HT-29 (cell line): Measurements from ENCODE around the gene B3GAT2. TPM values are rescaled to one million over a fixed set of nuclear protein-coding genes. Genes with fewer than 3 reads are reported as not detected.

Source experiments
- DNase-seq: peaks from one replicate; pipeline ENCODE4 v3.0.0-alpha.2; 2015; ENCODE audit warnings: low spot score
- total RNA-seq: library from RNA; depleted of rRNA; stranded (reverse); fragments of >200 nt; shearing (Covaris generic); gene quantifications from 2 replicates; pipeline ENCODE4 v1.2.3, GENCODE V29; 2014

The B3GAT2 gene
- total RNA-seq, 1 experiment from 2014 or later, result not detected

GRCh38 chr6:70843328-70843918 lies 113.4 kb downstream of the B3GAT2 start:
- DNase-seq, result no peak

- no peak for DNase-seq
Measured at GRCh38 chr6:70842541-70842940, 114.3 kb downstream of the B3GAT2 start.

GRCh38 chr6:70841112-70841511 lies 115.7 kb downstream of the B3GAT2 start:
- DNase-seq, result no peak

- no peak for DNase-seq
Measured at GRCh38 chr6:70839286-70840266, 117.3 kb downstream of the B3GAT2 start.

GRCh38 chr6:70838907-70839285 lies 118.0 kb downstream of the B3GAT2 start:
- no peak for DNase-seq

GRCh38 chr6:70834520-70834919 lies 122.3 kb downstream of the B3GAT2 start:
- no peak for DNase-seq

- no peak for DNase-seq
Measured at GRCh38 chr6:70831427-70831826, 125.4 kb downstream of the B3GAT2 start.

- no peak for DNase-seq
Measured at GRCh38 chr6:70823651-70824050, 133.2 kb downstream of the B3GAT2 start.

GRCh38 chr6:70821751-70822150 lies 135.1 kb downstream of the B3GAT2 start:
- no peak for DNase-seq

GRCh38 chr6:70820778-70821177 lies 136.1 kb downstream of the B3GAT2 start:
- no peak for DNase-seq

GRCh38 chr6:70819646-70820045 lies 137.2 kb downstream of the B3GAT2 start:
- DNase-seq, result no peak

GRCh38 chr6:70813885-70814284 lies 143.0 kb downstream of the B3GAT2 start:
- DNase-seq, result no peak

- no peak for DNase-seq
Measured at GRCh38 chr6:70811788-70812187, 145.1 kb downstream of the B3GAT2 start.
